ENCODE results near the gene SRSF7.

The SRSF7 gene

GRCh38 chr2:38783586-38783985 is 32.4 kb upstream of the SRSF7 start:
- H3K9me3 ChIP-seq (ENCODE audit: control insufficient read depth, insufficient read depth, low read length) = no peaks in the 10 kb centered on the region
- H3K9me2 ChIP-seq (replicated peaks; ENCODE audit: control insufficient read depth, low read length) = no peaks in the 10 kb centered on the region
- H3F3A ChIP-seq (ENCODE audit: control insufficient read depth, insufficient read depth) = peaks cover 11% of the 10 kb centered on the region
- no peak overlapping the region for H3K27ac ChIP-seq (ENCODE audit: low read depth, low read length)
- TF ChIP-seq CTCF (IDR thresholded peaks at IDR 0.05; ENCODE audit: low read depth, low read length, poor library complexity, severe bottlenecking) (no peak), EZH2phosphoT487 (IDR thresholded peaks at IDR 0.05; ENCODE audit: borderline replicate concordance, low read length) (no peak)
- peaks cover 29% of the 10 kb centered on the region for H3K36me3 ChIP-seq (ENCODE audit: control insufficient read depth, low read length)
- peaks cover 8% of the 10 kb centered on the region for H3K4me1 ChIP-seq (ENCODE audit: control insufficient read depth, low read length)
- no peak overlapping the region for H3K4me3 ChIP-seq (ENCODE audit: low read length)
- H3K4me2 ChIP-seq (ENCODE audit: low read length) = no peak overlapping the region
- H3K27me3 ChIP-seq (ENCODE audit: control insufficient read depth, low read length) = no peaks in the 10 kb centered on the region
- H3K79me2 ChIP-seq (ENCODE audit: control insufficient read depth, low read length) = peaks cover 8% of the 10 kb centered on the region
- no peaks in the 10 kb centered on the region for H4K20me1 ChIP-seq (ENCODE audit: control insufficient read depth, insufficient read depth, low read depth, low read length)

GRCh38 chr2:38778687-38779082 is 27.5 kb upstream of the SRSF7 start:
- H3K9me3 ChIP-seq (ENCODE audit: control insufficient read depth, insufficient read depth, low read length) = no peaks in the 10 kb centered on the region
- no peaks in the 10 kb centered on the region for H3K9me2 ChIP-seq (replicated peaks; ENCODE audit: control insufficient read depth, low read length)
- peaks cover 21% of the 10 kb centered on the region for H3K36me3 ChIP-seq (ENCODE audit: control insufficient read depth, low read length)
- peaks cover 14% of the 10 kb centered on the region for H3K79me2 ChIP-seq (ENCODE audit: control insufficient read depth, low read length)
- peak overlapping the region; percentile 96 for H3K4me3 ChIP-seq (ENCODE audit: low read length)
- H3K27me3 ChIP-seq (ENCODE audit: control insufficient read depth, low read length) = peaks cover 14% of the 10 kb centered on the region
- TF ChIP-seq CTCF (IDR thresholded peaks at IDR 0.05; ENCODE audit: low read depth, low read length, poor library complexity, severe bottlenecking) = no peak
- TF ChIP-seq EZH2phosphoT487 (IDR thresholded peaks at IDR 0.05; ENCODE audit: borderline replicate concordance, low read length) = no peak
- peak overlapping the region; percentile 96 for H3K4me2 ChIP-seq (ENCODE audit: low read length)
- peak overlapping the region; percentile 28; the same call in 1 of the 2 replicates for H3K27ac ChIP-seq (ENCODE audit: low read depth, low read length)
- no peaks in the 10 kb centered on the region for H4K20me1 ChIP-seq (ENCODE audit: control insufficient read depth, insufficient read depth, low read depth, low read length)
- peaks cover 9% of the 10 kb centered on the region for H3K4me1 ChIP-seq (ENCODE audit: control insufficient read depth, low read length)
- no peaks in the 10 kb centered on the region; the same call in 1 of the 2 replicates for H3F3A ChIP-seq (ENCODE audit: control insufficient read depth, insufficient read depth)

GRCh38 chr2:38776531-38776930 is 25.4 kb upstream of the SRSF7 start:
- H3K9me3 ChIP-seq (ENCODE audit: control insufficient read depth, insufficient read depth, low read length) = no peaks in the 10 kb centered on the region
- no peaks in the 10 kb centered on the region for H3F3A ChIP-seq (ENCODE audit: control insufficient read depth, insufficient read depth)
- peaks cover 14% of the 10 kb centered on the region for H3K27me3 ChIP-seq (ENCODE audit: control insufficient read depth, low read length)
- H3K36me3 ChIP-seq (ENCODE audit: control insufficient read depth, low read length) = peaks cover 12% of the 10 kb centered on the region
- H3K27ac ChIP-seq (ENCODE audit: low read depth, low read length) = no peak overlapping the region
- peaks cover 14% of the 10 kb centered on the region for H3K79me2 ChIP-seq (ENCODE audit: control insufficient read depth, low read length)
- H3K4me1 ChIP-seq (ENCODE audit: control insufficient read depth, low read length) = peaks cover 9% of the 10 kb centered on the region
- H4K20me1 ChIP-seq (ENCODE audit: control insufficient read depth, insufficient read depth, low read depth, low read length) = no peaks in the 10 kb centered on the region
- TF ChIP-seq CTCF (IDR thresholded peaks at IDR 0.05; ENCODE audit: low read depth, low read length, poor library complexity, severe bottlenecking) = no peak
- TF ChIP-seq EZH2phosphoT487 (IDR thresholded peaks at IDR 0.05; ENCODE audit: borderline replicate concordance, low read length) = no peak
- no peak overlapping the region for H3K4me2 ChIP-seq (ENCODE audit: low read length)
- H3K9me2 ChIP-seq (replicated peaks; ENCODE audit: control insufficient read depth, low read length) = no peaks in the 10 kb centered on the region
- H3K4me3 ChIP-seq (ENCODE audit: low read length) = no peak overlapping the region

- no peaks in the 10 kb centered on the region for H3K9me3 ChIP-seq (ENCODE audit: control insufficient read depth, insufficient read depth, low read length)
- no peak overlapping the region for H3K4me2 ChIP-seq (ENCODE audit: low read length)
- H3K4me3 ChIP-seq (ENCODE audit: low read length) = no peak overlapping the region
- peaks cover 9% of the 10 kb centered on the region for H3K4me1 ChIP-seq (ENCODE audit: control insufficient read depth, low read length)
- no peak for TF ChIP-seq CTCF (IDR thresholded peaks at IDR 0.05; ENCODE audit: low read depth, low read length, poor library complexity, severe bottlenecking)
- H3K79me2 ChIP-seq (ENCODE audit: control insufficient read depth, low read length) = peaks cover 14% of the 10 kb centered on the region
- no peaks in the 10 kb centered on the region for H4K20me1 ChIP-seq (ENCODE audit: control insufficient read depth, insufficient read depth, low read depth, low read length)
- H3K36me3 ChIP-seq (ENCODE audit: control insufficient read depth, low read length) = peaks cover 7% of the 10 kb centered on the region
- peaks cover 14% of the 10 kb centered on the region for H3K27me3 ChIP-seq (ENCODE audit: control insufficient read depth, low read length)
- no peaks in the 10 kb centered on the region for H3F3A ChIP-seq (ENCODE audit: control insufficient read depth, insufficient read depth)
- H3K27ac ChIP-seq (ENCODE audit: low read depth, low read length) = no peak overlapping the region
- no peaks in the 10 kb centered on the region for H3K9me2 ChIP-seq (replicated peaks; ENCODE audit: control insufficient read depth, low read length)
Observed at GRCh38 chr2:38775921-38776225, 24.7 kb upstream of the SRSF7 start.

All from DOHH2 (cell line).